ENCODE measurements around the gene PCBP4.

- no peak for TF ChIP-seq YY1 (IDR thresholded peaks at IDR 0.05; ENCODE audit: insufficient read depth, insufficient read length)
- TF ChIP-seq SUZ12 (IDR thresholded peaks at IDR 0.05; ENCODE audit: extremely low read depth, insufficient read depth, insufficient read length), result no peak
These were observed 37.7 kb upstream of the PCBP4 start for GRCh38 chr3:52004906-52005395.
